ENCODE data around the gene TNFSF10. TPM values are rescaled to one million over a fixed set of nuclear protein-coding genes. Genes with fewer than 3 reads are reported as not detected.

The TNFSF10 gene
- total and polyA plus RNA-seq, 2 experiments from 2014 or later: not detected

- Histone ChIP-seq H3K4me1 (ENCODE audit: insufficient read depth) (peaks cover 16% of the 10 kb centered on the region), H3K4me3 (no peak overlapping the region), H3K36me3 (ENCODE audit: low read depth) (no peaks in the 10 kb centered on the region), H3K9me2 (ENCODE audit: insufficient read depth) (no peaks in the 10 kb centered on the region), H3F3A (ENCODE audit: insufficient read depth) (peaks cover 16% of the 10 kb centered on the region; the same call in 1 of the 2 replicates), H3K9ac (no peak overlapping the region), H3K27ac (no peak overlapping the region), H2AFZ (no peak overlapping the region), H3K9me3 (ENCODE audit: low read depth) (no peaks in the 10 kb centered on the region), H3K79me2 (ENCODE audit: insufficient read depth) (no peaks in the 10 kb centered on the region), H3K4me2 (ENCODE audit: unreplicated experiment) (no peak overlapping the region), H4K20me1 (ENCODE audit: insufficient read depth) (no peaks in the 10 kb centered on the region), H3K27me3 (replicated peaks; ENCODE audit: insufficient read depth) (no peaks in the 10 kb centered on the region)
- no peak for DNase-seq
- in situ Hi-C loops (cut with MboI): no loop called here
- no peak for TF ChIP-seq EZH2 (IDR thresholded peaks at IDR 0.05; ENCODE audit: insufficient read depth, poor library complexity, severe bottlenecking)
- no peak for TF ChIP-seq EZH2phosphoT487 (IDR thresholded peaks at IDR 0.05; ENCODE audit: insufficient read depth, low read depth)
These were observed 23.5 kb upstream of the TNFSF10 start for GRCh38 chr3:172546628-172547214.

GRCh38 chr3:172546105-172546504 is 22.9 kb upstream of the TNFSF10 start:
- Histone ChIP-seq H3K4me3 (no peak overlapping the region), H3K79me2 (ENCODE audit: insufficient read depth) (no peaks in the 10 kb centered on the region), H3K4me2 (ENCODE audit: unreplicated experiment) (no peak overlapping the region), H3F3A (ENCODE audit: insufficient read depth) (peaks cover 16% of the 10 kb centered on the region; the same call in 1 of the 2 replicates), H3K9ac (no peak overlapping the region), H3K27me3 (replicated peaks; ENCODE audit: insufficient read depth) (no peaks in the 10 kb centered on the region), H2AFZ (no peak overlapping the region), H4K20me1 (ENCODE audit: insufficient read depth) (no peaks in the 10 kb centered on the region), H3K9me3 (ENCODE audit: low read depth) (no peaks in the 10 kb centered on the region), H3K36me3 (ENCODE audit: low read depth) (no peaks in the 10 kb centered on the region), H3K4me1 (ENCODE audit: insufficient read depth) (peaks cover 21% of the 10 kb centered on the region), H3K27ac (no peak overlapping the region), H3K9me2 (ENCODE audit: insufficient read depth) (no peaks in the 10 kb centered on the region)
- 86 to 87% methylated on average over 3 of the region's 3 CpGs for WGBS, 2 experiments (ENCODE audit: low coverage in 1 of 2, low lambda C conversion rate in 2 of 2, missing lambda C conversion rate in 2 of 2)
- TF ChIP-seq EZH2 (IDR thresholded peaks at IDR 0.05; ENCODE audit: insufficient read depth, poor library complexity, severe bottlenecking): no peak
- TF ChIP-seq EZH2phosphoT487 (IDR thresholded peaks at IDR 0.05; ENCODE audit: insufficient read depth, low read depth): no peak
- in situ Hi-C loops (cut with MboI): no loop called here
- DNase-seq: no peak

DNA sequence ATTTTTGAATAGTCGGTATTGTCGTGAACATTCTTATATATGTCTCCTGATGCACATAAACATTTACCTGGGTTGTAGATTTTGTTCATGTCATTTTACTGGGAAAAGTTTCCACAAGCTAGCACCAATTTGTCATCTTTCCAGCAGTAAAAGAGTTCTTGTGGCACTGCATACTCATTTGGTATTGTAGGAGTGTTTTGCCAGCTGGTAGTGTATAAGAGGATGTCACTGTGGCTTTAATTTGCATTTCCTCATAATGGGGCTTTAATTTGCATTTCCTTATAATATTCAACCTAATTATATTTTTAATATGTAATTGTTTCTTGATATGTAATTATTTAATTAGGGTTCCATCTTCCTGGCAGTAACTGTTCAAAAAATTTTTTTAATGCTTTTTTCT is 21.2 kb upstream of the TNFSF10 start:
- in situ Hi-C loops (cut with MboI): no loop called here
- TF ChIP-seq EZH2 (IDR thresholded peaks at IDR 0.05; ENCODE audit: insufficient read depth, poor library complexity, severe bottlenecking): no peak
- no peak for TF ChIP-seq EZH2phosphoT487 (IDR thresholded peaks at IDR 0.05; ENCODE audit: insufficient read depth, low read depth)
- Histone ChIP-seq H3K9me3 (ENCODE audit: low read depth) (no peaks in the 10 kb centered on the region), H3K9ac (no peak overlapping the region), H3K4me1 (ENCODE audit: insufficient read depth) (peaks cover 12% of the 10 kb centered on the region), H3K4me3 (no peak overlapping the region), H3K9me2 (ENCODE audit: insufficient read depth) (no peaks in the 10 kb centered on the region), H3F3A (ENCODE audit: insufficient read depth) (peaks cover 6% of the 10 kb centered on the region; the same call in 1 of the 2 replicates), H3K27ac (no peak overlapping the region), H3K79me2 (ENCODE audit: insufficient read depth) (no peaks in the 10 kb centered on the region), H3K27me3 (replicated peaks; ENCODE audit: insufficient read depth) (no peaks in the 10 kb centered on the region), H4K20me1 (ENCODE audit: insufficient read depth) (no peaks in the 10 kb centered on the region), H2AFZ (no peak overlapping the region), H3K36me3 (ENCODE audit: low read depth) (no peaks in the 10 kb centered on the region), H3K4me2 (ENCODE audit: unreplicated experiment) (no peak overlapping the region)
- DNase-seq: no peak
- 95 to 96% methylated on average over 2 of the region's 2 CpGs for WGBS, 2 experiments (ENCODE audit: low coverage in 1 of 2, low lambda C conversion rate in 2 of 2, missing lambda C conversion rate in 2 of 2)

GRCh38 chr3:172543884-172544283 is 20.7 kb upstream of the TNFSF10 start:
- peaks cover 6% of the 10 kb centered on the region; the same call in 1 of the 2 replicates for H3F3A ChIP-seq (ENCODE audit: insufficient read depth)
- H3K79me2 ChIP-seq (ENCODE audit: insufficient read depth): no peaks in the 10 kb centered on the region
- H3K9ac ChIP-seq: no peak overlapping the region
- no peak for DNase-seq
- no peaks in the 10 kb centered on the region for H3K27me3 ChIP-seq (replicated peaks; ENCODE audit: insufficient read depth)
- H3K4me1 ChIP-seq (ENCODE audit: insufficient read depth): peaks cover 12% of the 10 kb centered on the region
- H3K4me2 ChIP-seq (ENCODE audit: unreplicated experiment): no peak overlapping the region
- no peaks in the 10 kb centered on the region for H4K20me1 ChIP-seq (ENCODE audit: insufficient read depth)
- H3K27ac ChIP-seq: no peak overlapping the region
- H3K36me3 ChIP-seq (ENCODE audit: low read depth): no peaks in the 10 kb centered on the region
- 93 to 96% methylated on average over 2 of the region's 2 CpGs for WGBS, 2 experiments (ENCODE audit: low coverage in 1 of 2, low lambda C conversion rate in 2 of 2, missing lambda C conversion rate in 2 of 2)
- in situ Hi-C loops (cut with MboI): no loop called here
- no peak overlapping the region for H2AFZ ChIP-seq
- H3K9me3 ChIP-seq (ENCODE audit: low read depth): no peaks in the 10 kb centered on the region
- H3K9me2 ChIP-seq (ENCODE audit: insufficient read depth): no peaks in the 10 kb centered on the region
- no peak overlapping the region for H3K4me3 ChIP-seq
- TF ChIP-seq EZH2 (IDR thresholded peaks at IDR 0.05; ENCODE audit: insufficient read depth, poor library complexity, severe bottlenecking): no peak
- TF ChIP-seq EZH2phosphoT487 (IDR thresholded peaks at IDR 0.05; ENCODE audit: insufficient read depth, low read depth): no peak

Data from GM23248 (cell line).